DOHH2 (cell line): Measurements from ENCODE around the gene CNKSR2.

Source experiments
- EZH2phosphoT487 ChIP-seq: fragments of 200-600 bp; sonication (generic); IDR thresholded peaks from 2 replicates; pipeline ENCODE4 v1.6.1; 2017; ENCODE audit warnings: borderline replicate concordance, mild to moderate bottlenecking, antibody characterized with exemption, low read length, moderate library complexity, mixed read lengths
- TF ChIP-seq, protein P1 (sequence below): fragments of 200-600 bp; sonication (generic); IDR thresholded peaks from one replicate; pipeline ENCODE4 v1.5.1; 2014; ENCODE audit warnings: antibody characterized with exemption, mild to moderate bottlenecking, low read depth, low read length; ENCODE audit not compliant: poor library complexity, severe bottlenecking

DNA sequence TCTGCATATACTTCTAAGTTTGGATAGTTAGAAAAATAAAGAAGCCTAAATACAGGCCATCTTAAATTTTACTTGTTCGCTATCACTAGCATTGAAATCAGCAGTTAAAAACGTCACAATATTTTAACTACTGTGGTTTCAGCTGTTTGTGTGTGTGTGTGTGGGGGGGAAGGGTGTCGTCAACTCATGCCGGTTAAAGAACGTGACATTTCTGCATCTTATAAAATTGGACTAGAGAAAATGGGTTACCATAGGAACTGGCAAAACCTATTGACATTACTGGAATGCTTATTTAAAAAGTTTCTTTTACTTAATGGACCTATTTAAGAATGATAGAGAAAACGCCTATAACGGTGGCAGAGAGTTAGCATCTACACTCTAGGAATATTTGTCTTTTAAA is 1.2 kb upstream of the CNKSR2 start:
- TF ChIP-seq, protein P1, sequence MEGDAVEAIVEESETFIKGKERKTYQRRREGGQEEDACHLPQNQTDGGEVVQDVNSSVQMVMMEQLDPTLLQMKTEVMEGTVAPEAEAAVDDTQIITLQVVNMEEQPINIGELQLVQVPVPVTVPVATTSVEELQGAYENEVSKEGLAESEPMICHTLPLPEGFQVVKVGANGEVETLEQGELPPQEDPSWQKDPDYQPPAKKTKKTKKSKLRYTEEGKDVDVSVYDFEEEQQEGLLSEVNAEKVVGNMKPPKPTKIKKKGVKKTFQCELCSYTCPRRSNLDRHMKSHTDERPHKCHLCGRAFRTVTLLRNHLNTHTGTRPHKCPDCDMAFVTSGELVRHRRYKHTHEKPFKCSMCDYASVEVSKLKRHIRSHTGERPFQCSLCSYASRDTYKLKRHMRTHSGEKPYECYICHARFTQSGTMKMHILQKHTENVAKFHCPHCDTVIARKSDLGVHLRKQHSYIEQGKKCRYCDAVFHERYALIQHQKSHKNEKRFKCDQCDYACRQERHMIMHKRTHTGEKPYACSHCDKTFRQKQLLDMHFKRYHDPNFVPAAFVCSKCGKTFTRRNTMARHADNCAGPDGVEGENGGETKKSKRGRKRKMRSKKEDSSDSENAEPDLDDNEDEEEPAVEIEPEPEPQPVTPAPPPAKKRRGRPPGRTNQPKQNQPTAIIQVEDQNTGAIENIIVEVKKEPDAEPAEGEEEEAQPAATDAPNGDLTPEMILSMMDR: no peak
- no peak for TF ChIP-seq EZH2phosphoT487
